NB4 (cell line): ENCODE results near the gene ANKS1A.
"Not testable (repeated sequence)": the region's sequence is repeated elsewhere in the genome, so short reads cannot be mapped to it uniquely, and the experiment has no call there.

Source experiments
- CTCF ChIP-seq: IDR thresholded peaks from one replicate; pipeline ENCODE4 v1.5.1; 2012; ENCODE audit warnings: low read depth, low read length
- MYC ChIP-seq: IDR thresholded peaks from 2 replicates; pipeline ENCODE4 v1.6.1; 2011; ENCODE audit warnings: low read depth, low read length
- POLR2A ChIP-seq: IDR thresholded peaks from 2 replicates; pipeline ENCODE4 v1.6.1; 2011; ENCODE audit warnings: mild to moderate bottlenecking; ENCODE audit not compliant: insufficient read length; ENCODE audit errors: extremely low read depth

- not testable (repeated sequence) for TF ChIP-seq CTCF, POLR2A, MYC
Observed at GRCh38 chr6:35138191-35138590, 249.1 kb downstream of the ANKS1A start.
